Uterus (tissue), 2 donors: Measurements from ENCODE around the gene KDM4F.

Source experiments
- CTCF ChIP-seq, 4 experiments: fragments of 200-600 bp in 2 of 4; fragments of 450-650 bp in 2 of 4; sonication (generic) in 2 of 4; IDR thresholded peaks; one replicate each; pipeline ENCODE4 v1.5.1; 2016 to 2019; ENCODE audit warnings: antibody characterized with exemption in 4 of 4, mild to moderate bottlenecking in 2 of 4, moderate library complexity in 1 of 4
- POLR2A ChIP-seq, 2 donors: fragments of 450-650 bp; IDR thresholded peaks; one replicate each; pipeline ENCODE4 v1.6.1; 2016; ENCODE audit warnings: antibody characterized with exemption in 2 of 2, mild to moderate bottlenecking in 1 of 2, moderate library complexity in 1 of 2

GRCh38 chr11:95057959-95058358 lies 8.7 kb downstream of the KDM4F start:
- TF ChIP-seq CTCF (IDR thresholded peaks at IDR 0.05) (no peak), POLR2A (IDR thresholded peaks at IDR 0.05) (no peak)
